ENCODE data around the gene CPD.

Gene CPD

DNA sequence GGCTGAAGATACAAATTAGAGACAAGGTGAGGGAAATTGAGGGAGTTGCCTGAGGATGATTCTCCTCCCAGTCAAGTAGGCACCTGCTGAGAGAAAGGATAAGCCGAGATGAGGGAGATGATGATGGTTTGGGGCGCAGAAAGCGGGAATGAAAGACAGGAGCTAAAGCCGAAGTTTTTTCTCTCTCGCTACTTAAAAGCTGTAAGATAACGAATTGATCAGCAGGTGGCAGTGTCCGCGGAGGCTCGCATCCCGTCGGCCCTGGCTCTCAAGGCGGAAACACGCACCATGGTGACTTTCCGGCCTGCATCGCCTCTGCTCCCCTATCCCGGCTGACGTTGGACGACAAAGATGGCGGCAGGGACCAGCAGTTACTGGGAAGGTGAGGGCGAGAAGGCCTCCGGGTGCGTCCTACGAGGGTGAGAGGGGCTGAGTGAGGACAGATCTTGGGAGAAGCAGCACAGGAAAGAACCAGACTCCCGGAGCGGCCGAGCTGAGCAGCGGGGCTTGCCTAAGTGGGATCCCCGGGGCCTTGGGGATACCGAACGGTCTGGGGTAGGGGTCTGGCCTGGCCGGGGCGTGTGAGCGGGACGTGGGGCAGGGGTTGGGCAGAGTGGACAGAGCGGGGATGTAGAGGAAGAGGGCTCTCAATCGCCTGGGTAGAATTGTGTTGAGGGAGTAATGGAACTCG is 98.5 kb downstream of the CPD start, which contains the start of gene GOSR1:
Gene GOSR1 (plus strand): TSS at position 326 of the 691 bp plus-strand sequence. CDS start 26 bp downstream, at position 352.
- Mint-ChIP-seq H3K4me3 (peak within 1 kb of the TSS; percentile 95 to 99), H3K27me3 (no peaks in the 10 kb centered on the region), H3K9me3 (peaks cover 0 to 5% of the 10 kb centered on the region in 2 donors), H3K27ac (peak within 1 kb of the TSS; percentile 99 to 100), H3K4me1 (peaks cover 46% of the 10 kb centered on the region)
- DNase-seq = peak; percentile 87 to 92
- ATAC-seq = peak; percentile 100

DNA sequence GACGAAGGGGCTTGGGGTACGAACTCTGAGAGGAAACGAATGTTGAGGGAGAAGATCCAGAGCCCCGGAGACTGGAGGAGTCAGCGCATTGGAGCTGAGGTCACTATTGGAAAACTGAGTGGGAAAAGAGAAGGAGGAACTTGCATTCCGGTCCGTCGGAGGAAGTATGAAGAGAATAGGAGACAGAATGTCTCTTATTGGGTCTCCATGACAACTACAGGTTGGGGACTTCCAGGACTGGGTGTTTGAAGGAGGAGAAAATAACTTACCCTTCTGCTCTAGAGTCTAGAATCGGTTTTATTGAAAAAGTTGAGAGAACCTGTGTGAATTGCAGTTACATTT is 99.0 kb downstream of the CPD start:
- Mint-ChIP-seq H3K4me3 (peak overlapping the region; percentile 95 to 99), H3K27me3 (no peaks in the 10 kb centered on the region), H3K9me3 (peaks cover 0 to 5% of the 10 kb centered on the region in 2 donors), H3K4me1 (peaks cover 46% of the 10 kb centered on the region), H3K27ac (peak overlapping the region; percentile 99 to 100)
- ATAC-seq (peak; percentile 59), DNase-seq (no peak)

DNA sequence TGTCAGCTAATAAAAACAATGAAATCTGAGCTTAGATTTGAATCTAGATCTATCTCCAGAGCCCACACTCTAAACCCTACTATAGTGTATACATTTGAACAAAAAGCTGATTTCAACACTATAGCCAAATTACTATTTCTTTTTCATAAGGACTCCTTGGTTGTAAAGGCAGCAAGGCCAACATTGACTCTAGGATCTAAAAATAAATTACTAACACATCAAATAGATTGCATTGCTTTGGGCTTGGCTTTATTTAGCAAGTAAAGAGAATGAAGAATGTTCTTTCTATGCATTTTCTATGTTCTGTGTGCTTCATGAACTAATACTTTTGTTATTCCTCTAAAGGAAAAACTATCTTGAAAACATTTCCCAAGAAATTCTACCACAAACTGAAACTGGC is 103.8 kb downstream of the CPD start:
- Mint-ChIP-seq H3K27me3 (no peaks in the 10 kb centered on the region), H3K9me3 (no peaks in the 10 kb centered on the region), H3K4me3 (no peak overlapping the region), H3K4me1 (peaks cover 26% of the 10 kb centered on the region), H3K27ac (peak overlapping the region in 1 of 2 donors; percentile 34)
- ATAC-seq (no peak), DNase-seq (no peak)

DNA sequence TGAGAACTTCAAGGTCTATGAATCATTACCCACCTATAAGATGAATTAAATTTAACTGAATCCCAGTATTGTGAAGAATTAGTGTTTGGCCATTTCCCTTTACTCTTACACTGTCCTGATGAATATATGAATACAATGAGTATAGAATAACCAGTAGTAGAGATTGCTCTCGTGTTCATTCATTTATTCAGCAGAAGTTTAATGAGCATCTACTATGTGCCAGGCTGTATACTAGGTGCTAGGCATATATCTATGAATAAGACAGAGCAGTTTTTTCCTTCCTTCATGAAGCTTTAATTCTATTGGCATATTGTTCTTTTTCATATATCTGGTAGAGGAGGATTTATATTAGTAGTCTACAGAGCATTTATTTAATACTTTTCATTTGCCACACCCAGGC is 104.4 kb downstream of the CPD start:
- Mint-ChIP-seq H3K4me1 (peaks cover 21% of the 10 kb centered on the region), H3K9me3 (no peaks in the 10 kb centered on the region), H3K27me3 (no peaks in the 10 kb centered on the region), H3K27ac (peak overlapping the region in 1 of 2 donors; percentile 34), H3K4me3 (no peak overlapping the region)
- no peak for DNase-seq
- no peak for ATAC-seq

DNA sequence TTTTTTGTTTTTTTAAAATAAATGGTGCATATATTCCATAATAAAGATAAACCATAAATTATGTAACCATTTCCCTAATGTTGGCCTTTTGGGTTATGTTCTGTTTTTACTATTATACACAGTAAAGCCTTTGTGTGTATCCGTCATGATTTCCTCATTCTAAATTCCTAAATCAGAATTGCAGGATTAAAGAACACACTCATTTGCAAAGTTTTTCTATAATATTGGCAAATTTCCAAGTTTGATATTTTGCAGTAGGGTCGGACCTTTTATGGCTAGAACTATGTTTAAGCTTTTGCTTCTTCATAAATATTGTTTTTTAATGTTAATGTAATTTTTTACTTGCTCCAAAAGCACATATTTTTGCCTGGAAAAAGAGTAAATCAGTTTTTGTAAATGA is 115.1 kb downstream of the CPD start:
- no peak overlapping the region for H3K4me3 Mint-ChIP-seq
- H3K4me1 Mint-ChIP-seq = no peaks in the 10 kb centered on the region
- H3K27ac Mint-ChIP-seq = no peak overlapping the region
- H3K9me3 Mint-ChIP-seq = no peaks in the 10 kb centered on the region
- DNase-seq (no peak), ATAC-seq (no peak)
- no peaks in the 10 kb centered on the region for H3K27me3 Mint-ChIP-seq

DNA sequence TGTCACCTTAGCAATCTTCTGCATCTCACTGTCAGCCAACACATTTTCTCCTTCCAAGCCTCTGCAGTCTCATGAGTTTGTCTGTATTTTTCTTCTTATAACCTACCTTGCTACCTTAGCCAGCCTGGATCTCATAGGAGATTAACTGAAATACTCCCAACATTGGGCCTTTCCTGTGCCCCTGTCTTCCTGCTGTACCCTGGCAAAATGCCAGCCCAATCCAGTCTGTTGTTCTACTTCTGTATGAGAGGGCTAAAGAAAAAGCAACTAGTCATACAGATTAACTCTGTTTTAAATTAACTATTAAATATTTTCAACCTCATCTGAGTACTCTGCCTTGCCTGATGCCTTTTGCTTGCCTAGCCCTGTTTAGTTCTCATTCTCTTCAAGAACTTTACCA is 116.9 kb downstream of the CPD start:
- no peak overlapping the region for H3K27ac Mint-ChIP-seq
- H3K4me1 Mint-ChIP-seq = peaks cover 10% of the 10 kb centered on the region
- DNase-seq = no peak
- no peak for ATAC-seq
- H3K27me3 Mint-ChIP-seq = no peaks in the 10 kb centered on the region
- no peaks in the 10 kb centered on the region for H3K9me3 Mint-ChIP-seq
- H3K4me3 Mint-ChIP-seq = no peak overlapping the region

DNA sequence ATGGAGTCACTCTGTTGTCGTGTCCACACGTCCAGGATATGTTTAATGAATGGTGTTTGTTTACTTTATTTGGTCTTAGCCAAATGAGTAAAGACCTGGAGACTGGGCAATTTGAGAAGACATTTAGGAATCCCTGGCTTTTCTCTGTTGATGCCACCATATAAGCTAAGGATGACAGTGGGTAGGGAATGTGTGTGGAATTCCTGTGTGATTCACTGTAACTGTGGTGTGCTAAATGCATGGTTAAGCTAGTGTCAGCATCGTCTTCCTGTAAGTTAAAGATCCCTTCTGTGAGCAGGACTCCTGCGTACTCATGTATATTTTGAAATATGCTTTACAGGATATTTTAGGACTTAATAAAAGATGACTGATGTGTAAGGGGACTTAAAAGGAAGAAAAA is 124.8 kb downstream of the CPD start:
- no peak for ATAC-seq
- no peaks in the 10 kb centered on the region for H3K9me3 Mint-ChIP-seq
- H3K4me1 Mint-ChIP-seq = peaks cover 23% of the 10 kb centered on the region
- H3K27ac Mint-ChIP-seq = no peak overlapping the region
- no peak for DNase-seq
- no peak overlapping the region for H3K4me3 Mint-ChIP-seq
- no peaks in the 10 kb centered on the region for H3K27me3 Mint-ChIP-seq

DNA sequence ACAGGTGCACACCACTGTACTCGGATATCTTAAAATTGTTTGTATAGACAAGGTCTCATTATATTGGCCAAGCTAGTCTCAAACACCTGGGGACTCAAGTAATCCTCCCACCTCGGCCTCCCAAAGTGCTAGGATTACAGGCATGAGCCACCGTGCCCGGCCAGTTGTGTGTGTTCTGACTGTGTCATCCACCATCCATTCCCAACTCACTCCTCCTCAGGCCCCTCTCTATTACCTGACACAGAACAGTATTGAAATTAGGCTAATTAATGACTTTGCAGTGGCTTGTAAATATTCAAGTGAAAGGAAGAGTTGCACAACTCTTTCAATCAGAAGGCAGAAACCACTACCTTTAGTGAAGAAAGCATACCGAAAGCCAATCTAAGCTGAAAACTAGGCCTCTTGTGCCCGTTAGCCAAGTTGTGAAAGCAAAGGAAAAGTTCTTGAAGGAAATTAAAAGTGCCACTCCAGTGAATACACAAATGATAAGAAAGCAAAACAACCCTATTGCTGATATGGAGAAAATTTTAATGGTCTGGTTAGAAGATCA is 127.2 kb downstream of the CPD start:
- no peak for DNase-seq
- ATAC-seq = no peak
- Mint-ChIP-seq H3K9me3 (no peaks in the 10 kb centered on the region), H3K27ac (no peak overlapping the region), H3K27me3 (no peaks in the 10 kb centered on the region), H3K4me3 (no peak overlapping the region), H3K4me1 (peaks cover 13% of the 10 kb centered on the region)

DNA sequence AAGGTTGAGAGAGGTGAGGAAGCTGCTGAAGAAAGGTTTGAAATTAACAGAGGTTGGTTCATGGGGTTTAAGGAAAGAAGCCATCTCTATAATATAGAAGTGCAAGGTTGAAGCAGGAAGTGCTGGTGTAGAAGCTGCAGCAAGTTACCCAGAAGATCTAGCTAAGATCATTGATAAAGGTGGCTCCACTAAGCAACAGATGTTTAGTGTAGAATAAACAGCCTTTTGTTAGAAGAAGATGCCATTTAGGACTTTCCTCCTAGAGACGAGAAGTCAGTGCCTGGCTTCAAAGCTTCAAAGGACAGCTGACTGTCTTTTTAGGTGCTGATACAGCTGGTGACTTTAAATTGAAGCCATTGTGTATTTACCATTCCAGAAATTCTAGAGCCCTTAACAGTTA is 127.8 kb downstream of the CPD start:
- Mint-ChIP-seq H3K4me1 (peaks cover 13% of the 10 kb centered on the region), H3K4me3 (no peak overlapping the region), H3K27ac (no peak overlapping the region), H3K27me3 (no peaks in the 10 kb centered on the region), H3K9me3 (no peaks in the 10 kb centered on the region)
- DNase-seq = no peak
- no peak for ATAC-seq

DNA sequence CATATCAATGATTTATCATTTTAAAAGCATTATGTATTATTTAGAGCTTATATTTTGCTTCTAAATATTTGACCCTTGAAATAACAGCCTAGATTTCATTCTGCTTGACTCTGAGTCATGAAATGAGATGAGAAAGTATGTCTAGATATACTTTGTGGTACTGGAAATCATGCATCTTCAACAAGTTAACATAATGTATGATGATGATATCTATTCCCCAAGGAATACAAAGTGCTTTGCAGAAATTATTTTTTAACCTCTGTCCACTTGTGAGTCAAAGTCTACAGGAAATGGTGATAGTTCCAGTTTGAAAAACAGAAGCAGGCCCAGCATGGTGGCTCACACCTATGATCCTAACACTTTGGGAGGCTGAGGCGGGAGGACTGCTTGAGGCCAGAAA is 134.6 kb downstream of the CPD start:
- no peak overlapping the region for H3K27ac Mint-ChIP-seq
- ATAC-seq = no peak
- no peaks in the 10 kb centered on the region for H3K27me3 Mint-ChIP-seq
- H3K4me1 Mint-ChIP-seq = peaks cover 5% of the 10 kb centered on the region
- H3K9me3 Mint-ChIP-seq = no peaks in the 10 kb centered on the region
- no peak for DNase-seq
- H3K4me3 Mint-ChIP-seq = no peak overlapping the region

DNA sequence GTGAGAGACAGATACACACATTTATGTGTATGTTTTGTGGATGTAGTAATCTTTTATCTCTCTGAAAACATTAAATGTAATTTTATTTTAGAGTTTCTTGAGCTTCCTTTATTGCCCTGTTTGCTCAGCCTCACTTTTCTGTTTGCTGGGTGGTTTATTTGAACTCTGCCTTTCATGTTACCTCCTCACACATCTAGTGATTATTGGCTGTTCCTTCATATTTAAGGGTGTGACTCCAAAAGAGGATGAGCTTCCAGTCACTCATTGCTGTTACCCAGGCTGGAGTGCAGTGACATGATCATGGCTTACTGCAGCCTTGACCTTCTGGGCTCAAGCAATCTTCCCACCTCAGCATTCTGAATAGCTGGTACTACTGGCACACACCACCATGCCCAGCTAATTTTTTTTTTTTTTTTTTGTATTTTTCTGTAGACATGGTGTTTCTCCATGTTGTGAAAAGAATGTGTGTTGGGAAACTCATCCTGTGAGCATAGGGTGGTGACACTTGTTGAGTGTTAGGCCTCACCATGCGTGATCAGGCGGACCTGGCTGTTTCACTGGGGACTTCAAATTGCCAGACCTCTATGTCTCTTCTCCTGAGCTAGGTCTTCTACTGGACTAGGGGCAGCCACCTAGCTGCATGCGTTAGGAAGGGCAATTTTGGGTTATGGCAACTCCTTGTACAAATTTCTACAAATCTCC is 136.3 kb downstream of the CPD start:
- ATAC-seq (no peak), DNase-seq (no peak)
- Mint-ChIP-seq H3K27ac (no peak overlapping the region), H3K4me1 (peaks cover 10% of the 10 kb centered on the region), H3K4me3 (no peak overlapping the region), H3K9me3 (no peaks in the 10 kb centered on the region), H3K27me3 (no peaks in the 10 kb centered on the region)

DNA sequence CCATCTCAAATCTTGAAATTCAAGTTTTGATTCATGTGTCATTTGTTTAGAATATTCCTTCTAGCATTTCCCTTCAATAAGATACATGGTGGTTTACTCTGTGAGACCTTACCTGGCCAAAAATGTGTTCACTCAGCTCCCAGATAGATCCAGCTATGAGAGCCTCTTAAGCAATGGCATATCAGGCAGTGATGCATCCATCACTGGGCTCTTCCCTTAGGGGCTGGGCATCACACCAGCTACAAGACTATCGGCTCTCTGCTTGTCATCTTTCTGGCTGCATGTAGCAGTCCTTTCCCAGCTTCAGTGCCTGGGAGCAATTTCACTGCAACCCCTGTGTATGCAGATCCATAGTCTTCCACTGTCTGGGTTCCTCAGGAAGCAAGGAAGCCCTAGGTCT is 139.1 kb downstream of the CPD start:
- no peak overlapping the region for H3K4me3 Mint-ChIP-seq
- no peaks in the 10 kb centered on the region for H3K9me3 Mint-ChIP-seq
- peak overlapping the region in 1 of 2 donors; percentile 19 for H3K27ac Mint-ChIP-seq
- no peak for DNase-seq
- ATAC-seq = no peak
- peaks cover 9% of the 10 kb centered on the region for H3K4me1 Mint-ChIP-seq
- no peaks in the 10 kb centered on the region for H3K27me3 Mint-ChIP-seq

DNA sequence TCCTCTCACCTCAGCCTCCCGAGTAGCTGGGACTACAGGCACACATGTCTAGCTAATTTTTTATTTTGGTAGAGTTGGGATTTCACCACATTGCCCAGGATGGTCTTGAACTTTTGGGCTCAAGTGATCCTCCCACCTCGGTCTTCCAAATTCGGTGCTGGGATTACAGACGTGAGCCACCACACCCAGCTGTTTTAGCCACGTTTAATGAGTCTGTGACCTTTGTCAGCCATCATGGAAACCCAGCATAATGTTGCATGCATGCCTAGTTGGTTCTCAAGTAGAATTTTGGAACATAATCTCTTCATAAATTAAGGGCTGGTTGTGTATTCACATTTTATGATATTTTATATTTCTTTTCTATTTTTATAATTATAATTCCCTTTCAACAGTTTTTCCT is 140.4 kb downstream of the CPD start:
- Mint-ChIP-seq H3K27me3 (no peaks in the 10 kb centered on the region), H3K4me3 (no peak overlapping the region), H3K27ac (no peak overlapping the region), H3K9me3 (no peaks in the 10 kb centered on the region), H3K4me1 (peaks cover 9% of the 10 kb centered on the region)
- ATAC-seq = no peak
- DNase-seq = no peak

All from stimulated activated naive CD8-positive, alpha-beta T cell treated with anti-CD3 and anti-CD28 coated beads, Interleukin-15, amount 100 ng/mL, for 72 hours (primary cell).